ENCODE measurements around the gene ZRSR2. TPM values are rescaled to one million over a fixed set of nuclear protein-coding genes. Genes with fewer than 3 reads are reported as not detected.

ZRSR2 gene
- total RNA-seq, 1 donor from 2014 or later, result 9.5 TPM

DNA sequence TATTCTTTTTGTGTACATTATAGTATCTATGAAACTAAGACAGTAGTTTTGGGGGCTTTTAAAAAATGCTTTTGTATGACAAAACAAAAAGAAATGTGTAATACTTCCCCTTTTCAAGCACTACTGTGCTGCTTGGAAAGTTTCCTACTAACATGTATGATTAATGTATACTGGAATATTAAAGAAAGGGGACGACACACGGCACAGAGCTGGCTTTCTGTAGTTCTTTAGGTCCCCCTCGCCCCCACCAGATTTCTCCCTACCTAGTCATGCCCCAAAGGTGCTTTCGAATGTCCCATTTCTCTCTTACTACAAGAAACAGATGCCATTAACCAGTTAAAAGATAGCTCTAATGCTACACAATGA, 65.9 kb downstream of the ZRSR2 start:
- Histone ChIP-seq H3K4me1 (no peaks in the 10 kb centered on the region), H3K4me3 (no peak overlapping the region), H3K27ac (peak overlapping the region; percentile 86), H3K27me3 (no peaks in the 10 kb centered on the region), H3K36me3 (no peaks in the 10 kb centered on the region), H3K9me3 (no peaks in the 10 kb centered on the region)
- DNase-seq (no peak), ATAC-seq (no peak)
- intact Hi-C loops (cut with DNase I), result no loop called here
- TF ChIP-seq, protein P1, sequence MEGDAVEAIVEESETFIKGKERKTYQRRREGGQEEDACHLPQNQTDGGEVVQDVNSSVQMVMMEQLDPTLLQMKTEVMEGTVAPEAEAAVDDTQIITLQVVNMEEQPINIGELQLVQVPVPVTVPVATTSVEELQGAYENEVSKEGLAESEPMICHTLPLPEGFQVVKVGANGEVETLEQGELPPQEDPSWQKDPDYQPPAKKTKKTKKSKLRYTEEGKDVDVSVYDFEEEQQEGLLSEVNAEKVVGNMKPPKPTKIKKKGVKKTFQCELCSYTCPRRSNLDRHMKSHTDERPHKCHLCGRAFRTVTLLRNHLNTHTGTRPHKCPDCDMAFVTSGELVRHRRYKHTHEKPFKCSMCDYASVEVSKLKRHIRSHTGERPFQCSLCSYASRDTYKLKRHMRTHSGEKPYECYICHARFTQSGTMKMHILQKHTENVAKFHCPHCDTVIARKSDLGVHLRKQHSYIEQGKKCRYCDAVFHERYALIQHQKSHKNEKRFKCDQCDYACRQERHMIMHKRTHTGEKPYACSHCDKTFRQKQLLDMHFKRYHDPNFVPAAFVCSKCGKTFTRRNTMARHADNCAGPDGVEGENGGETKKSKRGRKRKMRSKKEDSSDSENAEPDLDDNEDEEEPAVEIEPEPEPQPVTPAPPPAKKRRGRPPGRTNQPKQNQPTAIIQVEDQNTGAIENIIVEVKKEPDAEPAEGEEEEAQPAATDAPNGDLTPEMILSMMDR (IDR thresholded peaks at IDR 0.05), result no peak

DNA sequence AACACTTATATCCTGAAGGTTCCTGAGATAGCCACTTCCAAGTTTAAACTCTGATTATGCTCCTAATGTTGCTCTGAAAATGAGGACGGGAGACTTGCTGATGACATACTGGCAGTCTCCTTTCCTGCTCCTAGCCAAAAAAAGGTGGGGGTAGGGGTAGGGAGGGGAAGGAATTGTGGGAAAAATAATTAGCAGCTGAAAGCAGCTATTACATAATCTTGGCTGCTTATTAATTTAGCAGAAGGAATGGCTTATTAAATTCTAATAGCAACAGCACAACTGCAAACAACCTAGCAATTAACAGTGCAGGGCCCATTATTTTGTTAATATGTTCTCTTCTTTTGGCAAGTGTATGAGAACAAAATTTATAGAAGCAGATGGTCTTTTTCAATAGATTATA, 66.4 kb downstream of the ZRSR2 start:
- Histone ChIP-seq H3K27ac (peak overlapping the region; percentile 86), H3K27me3 (no peaks in the 10 kb centered on the region), H3K4me3 (no peak overlapping the region), H3K9me3 (no peaks in the 10 kb centered on the region), H3K4me1 (no peaks in the 10 kb centered on the region), H3K36me3 (no peaks in the 10 kb centered on the region)
- intact Hi-C loops (cut with DNase I), result no loop called here
- TF ChIP-seq, protein P1 (IDR thresholded peaks at IDR 0.05), result no peak
- ATAC-seq, result no peak
- no peak for DNase-seq

DNA sequence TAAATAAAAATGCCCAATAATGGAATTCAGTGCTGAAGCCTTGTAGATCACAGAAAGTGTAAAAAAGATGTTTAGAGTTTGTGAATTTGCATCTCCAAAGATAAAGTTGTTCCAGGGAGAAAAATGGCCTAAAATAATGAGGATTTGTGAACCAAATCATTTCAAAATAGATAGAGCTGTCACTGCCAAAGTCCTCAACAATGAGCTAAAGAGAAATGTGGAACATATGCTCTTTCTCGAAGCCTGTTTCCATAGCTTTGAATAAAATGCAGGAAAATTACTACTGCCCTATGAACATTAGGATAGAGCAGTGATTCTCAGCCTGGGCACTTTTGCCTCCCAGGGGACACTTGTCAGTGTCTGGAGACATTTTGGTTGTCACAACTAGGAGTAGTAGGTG, 67.8 kb downstream of the ZRSR2 start:
- DNase-seq (no peak), ATAC-seq (no peak)
- Histone ChIP-seq H3K36me3 (no peaks in the 10 kb centered on the region), H3K27me3 (no peaks in the 10 kb centered on the region), H3K9me3 (no peaks in the 10 kb centered on the region), H3K4me3 (no peak overlapping the region), H3K4me1 (no peaks in the 10 kb centered on the region), H3K27ac (no peak overlapping the region)
- TF ChIP-seq, protein P1 (IDR thresholded peaks at IDR 0.05), result no peak
- intact Hi-C loops (cut with DNase I), result no loop called here

DNA sequence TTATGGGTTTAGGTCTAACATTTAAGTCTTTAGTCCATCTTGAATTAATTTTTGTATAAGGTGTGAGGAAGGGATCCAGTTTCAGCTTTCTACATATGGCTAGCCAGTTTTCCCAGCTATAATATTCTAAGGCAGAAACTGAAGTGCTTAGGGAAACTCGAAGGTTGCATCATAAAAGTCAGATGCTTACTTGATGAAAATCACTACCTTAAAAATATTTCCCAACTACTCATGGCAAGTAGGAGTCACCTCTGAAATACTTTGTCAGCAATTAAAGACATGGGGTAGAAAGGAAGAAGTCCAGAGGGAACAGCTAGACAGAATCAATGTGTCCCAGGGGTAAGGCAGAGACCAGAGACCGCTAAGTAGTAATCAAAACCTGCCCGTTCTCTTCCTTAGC, 70.6 kb downstream of the ZRSR2 start:
- intact Hi-C loops (cut with DNase I), result no loop called here
- DNase-seq (no peak), ATAC-seq (no peak)
- no peak overlapping the region for H3K27ac ChIP-seq
- H3K4me1 ChIP-seq, result no peaks in the 10 kb centered on the region
- H3K36me3 ChIP-seq, result no peaks in the 10 kb centered on the region
- H3K27me3 ChIP-seq, result no peaks in the 10 kb centered on the region
- H3K9me3 ChIP-seq, result no peaks in the 10 kb centered on the region
- no peak overlapping the region for H3K4me3 ChIP-seq
- TF ChIP-seq, protein P1 (IDR thresholded peaks at IDR 0.05), result no peak

DNA sequence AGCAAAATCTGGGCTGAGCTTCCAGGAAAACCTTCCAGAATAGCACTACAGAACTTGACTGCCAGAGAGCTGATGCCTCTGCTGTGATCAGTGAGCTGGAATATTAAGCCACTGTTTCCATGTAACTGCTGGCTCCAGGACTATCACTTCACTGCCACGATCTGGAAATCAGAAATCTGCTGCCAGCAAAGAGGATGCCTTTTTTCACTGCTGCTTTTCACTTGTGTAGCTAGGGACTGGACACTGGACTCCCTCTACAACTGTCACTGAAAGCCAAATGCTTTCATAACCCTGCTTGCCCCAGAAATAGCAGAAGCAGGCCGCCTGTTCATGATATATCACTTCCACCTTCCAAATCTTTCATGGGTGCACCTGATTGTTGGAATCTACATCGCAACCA, 73.7 kb downstream of the ZRSR2 start:
- TF ChIP-seq, protein P1 (IDR thresholded peaks at IDR 0.05), result no peak
- no peak overlapping the region for H3K4me3 ChIP-seq
- no peaks in the 10 kb centered on the region for H3K4me1 ChIP-seq
- no peaks in the 10 kb centered on the region for H3K27me3 ChIP-seq
- no peaks in the 10 kb centered on the region for H3K9me3 ChIP-seq
- no peak overlapping the region for H3K27ac ChIP-seq
- H3K36me3 ChIP-seq, result no peaks in the 10 kb centered on the region
- ATAC-seq, result no peak
- DNase-seq, result no peak
- intact Hi-C loops (cut with DNase I), result no loop called here

DNA sequence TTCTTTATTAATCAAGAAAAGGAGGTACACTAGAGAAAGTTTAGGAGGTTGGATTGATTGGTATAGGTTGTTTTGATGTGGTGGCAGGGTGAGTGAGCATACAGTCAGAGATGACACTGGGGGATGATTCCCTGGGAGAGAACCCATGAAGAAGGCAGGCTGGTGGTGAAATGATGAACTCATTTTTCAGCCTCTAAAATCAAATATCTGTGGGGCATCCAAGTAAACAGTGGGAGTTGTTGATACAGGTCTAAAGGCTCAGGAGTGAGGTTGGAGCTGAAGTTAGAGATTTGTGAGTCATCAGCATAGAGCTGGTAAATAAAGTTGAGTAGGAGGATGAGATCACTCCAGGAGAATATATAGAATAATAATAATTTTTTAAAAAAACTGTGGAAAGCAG, 74.3 kb downstream of the ZRSR2 start:
- no peaks in the 10 kb centered on the region for H3K4me1 ChIP-seq
- no peak overlapping the region for H3K4me3 ChIP-seq
- H3K27ac ChIP-seq, result no peak overlapping the region
- no peak for ATAC-seq
- no peaks in the 10 kb centered on the region for H3K9me3 ChIP-seq
- no peaks in the 10 kb centered on the region for H3K36me3 ChIP-seq
- intact Hi-C loops (cut with DNase I), result no loop called here
- TF ChIP-seq, protein P1 (IDR thresholded peaks at IDR 0.05), result no peak
- H3K27me3 ChIP-seq, result no peaks in the 10 kb centered on the region
- DNase-seq, result no peak
